Duodenal mucosa (tissue), 2 donors: ENCODE data around the gene PRPSAP1.

Experiments
- H3K27ac ChIP-seq: one replicate; pipeline ENCODE4 v1.7.0; 2013; ENCODE audit warnings: low read depth, low read length
- H3K27me3 ChIP-seq, 2 donors: one replicate each; pipeline ENCODE4 v1.7.0; 2013; ENCODE audit warnings: low read length in 2 of 2, control low read depth in 1 of 2; ENCODE audit not compliant: insufficient read depth in 2 of 2, control insufficient read depth in 1 of 2
- H3K36me3 ChIP-seq, 2 donors: one replicate each; pipeline ENCODE4 v1.7.0; 2013; ENCODE audit warnings: low read length in 2 of 2, control low read depth in 1 of 2; ENCODE audit not compliant: insufficient read depth in 2 of 2, control insufficient read depth in 1 of 2
- H3K4me1 ChIP-seq, 2 donors: one replicate each; pipeline ENCODE4 v1.7.0; 2013; ENCODE audit warnings: low read length in 2 of 2, control low read depth in 1 of 2; ENCODE audit not compliant: insufficient read depth in 2 of 2, control insufficient read depth in 1 of 2
- H3K4me3 ChIP-seq, 2 donors: one replicate each; pipeline ENCODE4 v1.7.0; 2013; ENCODE audit warnings: low read length in 2 of 2, low read depth in 1 of 2
- H3K9ac ChIP-seq, 2 donors: one replicate each; pipeline ENCODE4 v1.7.0; 2013; ENCODE audit warnings: low read length in 2 of 2, low read depth in 1 of 2
- H3K9me3 ChIP-seq, 2 donors: one replicate each; pipeline ENCODE4 v1.7.0; 2013; ENCODE audit warnings: low read length in 2 of 2, control low read depth in 1 of 2; ENCODE audit not compliant: control insufficient read depth in 1 of 2

The PRPSAP1 gene

GRCh38 chr17:76277300-76278267 is 76.1 kb downstream of the PRPSAP1 start:
- Histone ChIP-seq H3K27ac (no peak overlapping the region), H3K9ac (no peak overlapping the region), H3K4me3 (no peak overlapping the region), H3K27me3 (no peaks in the 10 kb centered on the region), H3K4me1 (peaks cover 6 to 9% of the 10 kb centered on the region in 2 donors), H3K36me3 (no peaks in the 10 kb centered on the region), H3K9me3 (no peaks in the 10 kb centered on the region)

GRCh38 chr17:76276461-76277299 is 77.0 kb downstream of the PRPSAP1 start:
- no peaks in the 10 kb centered on the region for H3K27me3 ChIP-seq
- H3K9ac ChIP-seq: no peak overlapping the region
- H3K27ac ChIP-seq: no peak overlapping the region
- H3K36me3 ChIP-seq: no peaks in the 10 kb centered on the region
- no peaks in the 10 kb centered on the region for H3K9me3 ChIP-seq
- H3K4me1 ChIP-seq: peaks cover 15 to 16% of the 10 kb centered on the region in 2 donors
- no peak overlapping the region for H3K4me3 ChIP-seq

- Histone ChIP-seq H3K27me3 (no peaks in the 10 kb centered on the region), H3K4me1 (peaks cover 22 to 23% of the 10 kb centered on the region in 2 donors), H3K27ac (no peak overlapping the region), H3K36me3 (no peaks in the 10 kb centered on the region), H3K9ac (no peak overlapping the region), H3K9me3 (no peaks in the 10 kb centered on the region), H3K4me3 (no peak overlapping the region)
Measured at GRCh38 chr17:76276069-76276431, 77.7 kb downstream of the PRPSAP1 start.

GRCh38 chr17:76275382-76276068 is 78.2 kb downstream of the PRPSAP1 start:
- Histone ChIP-seq H3K4me1 (peaks cover 27% of the 10 kb centered on the region in 2 donors), H3K27me3 (no peaks in the 10 kb centered on the region)

GRCh38 chr17:76274112-76274956 is 79.4 kb downstream of the PRPSAP1 start:
- no peaks in the 10 kb centered on the region for H3K9me3 ChIP-seq
- no peak overlapping the region for H3K27ac ChIP-seq
- H3K9ac ChIP-seq: no peak overlapping the region
- H3K36me3 ChIP-seq: peaks cover 4 to 13% of the 10 kb centered on the region in 2 donors
- no peak overlapping the region for H3K4me3 ChIP-seq
- no peaks in the 10 kb centered on the region for H3K27me3 ChIP-seq
- peaks cover 34% of the 10 kb centered on the region in 2 donors for H3K4me1 ChIP-seq

More at GRCh38 chr17:76275382-76276068, 78.2 kb downstream of the PRPSAP1 start:
- H3K4me3 ChIP-seq: no peak overlapping the region
- no peak overlapping the region for H3K9ac ChIP-seq
- peaks cover 3 to 5% of the 10 kb centered on the region in 2 donors for H3K36me3 ChIP-seq
- no peak overlapping the region for H3K27ac ChIP-seq
- H3K9me3 ChIP-seq: no peaks in the 10 kb centered on the region

GRCh38 chr17:76273445-76274111 is 80.1 kb downstream of the PRPSAP1 start:
- Histone ChIP-seq H3K4me1 (peaks cover 39 to 40% of the 10 kb centered on the region in 2 donors), H3K27me3 (no peaks in the 10 kb centered on the region), H3K36me3 (peaks cover 8 to 18% of the 10 kb centered on the region in 2 donors), H3K4me3 (no peak overlapping the region), H3K27ac (no peak overlapping the region), H3K9me3 (no peaks in the 10 kb centered on the region), H3K9ac (no peak overlapping the region)

GRCh38 chr17:76272541-76273444 is 80.9 kb downstream of the PRPSAP1 start:
- Histone ChIP-seq H3K27ac (no peak overlapping the region), H3K36me3 (peaks cover 12 to 21% of the 10 kb centered on the region in 2 donors), H3K9ac (peak overlapping the region; percentile 80 to 85), H3K4me1 (peaks cover 47% of the 10 kb centered on the region in 2 donors), H3K9me3 (no peaks in the 10 kb centered on the region), H3K27me3 (no peaks in the 10 kb centered on the region), H3K4me3 (peak overlapping the region; percentile 72 to 75)

GRCh38 chr17:76271669-76272540 is 81.8 kb downstream of the PRPSAP1 start:
- Histone ChIP-seq H3K9me3 (no peaks in the 10 kb centered on the region), H3K36me3 (peaks cover 13 to 24% of the 10 kb centered on the region in 2 donors), H3K27me3 (no peaks in the 10 kb centered on the region), H3K4me3 (peak overlapping the region; percentile 72 to 75), H3K9ac (peak overlapping the region; percentile 80 to 85), H3K4me1 (peaks cover 53 to 56% of the 10 kb centered on the region in 2 donors), H3K27ac (peak overlapping the region; percentile 80)
